SH-SY5Y (cell line): ENCODE data around the gene CYBA.

Experiments
- GATA2 ChIP-seq: IDR thresholded peaks from 2 replicates; pipeline ENCODE4 v1.6.1; 2011; ENCODE audit warnings: mild to moderate bottlenecking, low read depth, low read length
- GATA3 ChIP-seq: IDR thresholded peaks from 2 replicates; pipeline ENCODE4 v1.6.1; 2011; ENCODE audit warnings: low read depth, mild to moderate bottlenecking, low read length, moderate library complexity

Gene CYBA

DNA sequence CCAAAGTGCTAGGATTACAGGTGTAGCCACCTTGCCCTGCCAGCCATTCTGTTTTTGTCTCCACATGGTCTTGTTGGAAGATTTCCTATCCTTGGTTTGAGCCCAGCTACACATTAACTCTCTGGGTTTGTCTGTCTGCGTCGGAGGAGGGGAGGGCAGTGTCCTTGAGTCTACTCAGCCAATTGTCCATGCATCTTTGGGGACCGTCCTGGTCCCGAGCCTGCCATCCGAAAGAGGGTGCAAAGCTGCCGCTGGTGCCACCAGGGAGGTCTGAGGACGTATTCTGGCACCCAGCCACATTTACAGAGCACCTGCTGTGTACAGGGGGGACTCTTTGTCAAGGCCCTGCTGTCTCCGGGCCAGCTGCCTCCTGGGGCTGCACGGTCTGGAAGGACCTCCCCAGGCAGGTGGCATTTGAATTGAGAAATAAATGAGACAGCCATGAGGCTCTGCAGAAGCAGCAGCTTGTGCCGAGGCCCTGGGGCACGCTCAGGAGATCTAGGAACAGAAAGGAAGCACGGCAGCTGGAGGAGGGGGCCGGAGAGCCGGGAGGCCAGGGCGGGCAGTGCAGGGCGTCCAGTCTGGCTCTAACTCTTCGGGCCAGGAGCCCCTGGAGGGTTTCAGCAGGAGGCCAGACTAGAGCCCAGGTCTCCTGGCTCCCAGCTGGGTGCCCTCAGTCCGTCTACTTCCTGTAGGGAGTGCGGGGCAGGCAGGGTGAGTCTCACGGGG is 1.5 kb downstream of the CYBA start:
- TF ChIP-seq GATA3 = no peak
- no peak for TF ChIP-seq GATA2

DNA sequence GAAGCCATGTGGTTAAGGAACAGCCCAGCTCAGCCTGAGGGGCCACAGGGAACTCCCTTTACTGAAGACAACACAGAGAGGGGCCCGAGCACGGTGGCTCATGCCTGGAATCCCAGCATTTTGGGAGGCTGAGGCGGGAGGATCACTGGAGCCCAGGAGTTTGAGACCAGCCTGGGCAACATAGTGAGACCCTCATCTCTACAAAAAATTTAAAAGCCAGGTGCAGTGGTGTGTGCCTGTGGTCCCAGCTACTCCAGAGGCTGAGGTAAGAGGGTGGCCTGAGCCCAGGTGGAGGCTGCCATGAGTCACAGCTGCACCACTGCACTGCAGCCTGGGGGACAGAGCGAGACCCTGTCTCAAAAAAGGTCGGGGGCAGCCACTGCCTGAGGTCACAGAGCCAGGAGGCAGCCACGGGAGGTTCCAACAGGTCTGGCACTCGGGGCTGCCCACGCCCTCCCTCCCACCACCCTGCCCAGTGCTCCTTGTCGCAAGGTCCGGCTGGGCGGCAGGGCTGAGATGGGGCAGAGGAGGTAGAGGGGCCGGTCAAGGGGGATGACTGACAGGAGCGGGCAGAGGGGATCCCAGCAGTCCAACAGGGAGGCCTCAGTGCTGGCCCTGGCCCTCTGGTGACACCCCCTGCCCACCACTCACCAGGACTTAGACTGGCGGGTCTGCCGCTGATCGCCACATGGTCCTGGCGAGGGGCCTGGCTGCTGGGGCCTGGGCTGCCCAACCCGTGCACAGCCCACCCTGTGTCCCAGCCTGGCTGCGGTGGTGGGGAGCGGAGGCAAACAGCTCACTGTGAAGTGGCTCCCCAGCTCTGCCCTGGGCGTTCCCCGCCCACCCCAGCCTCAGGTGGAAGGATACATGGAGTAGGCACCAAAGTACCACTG is 3.4 kb downstream of the CYBA start:
- TF ChIP-seq GATA3 (no peak), GATA2 (no peak)

DNA sequence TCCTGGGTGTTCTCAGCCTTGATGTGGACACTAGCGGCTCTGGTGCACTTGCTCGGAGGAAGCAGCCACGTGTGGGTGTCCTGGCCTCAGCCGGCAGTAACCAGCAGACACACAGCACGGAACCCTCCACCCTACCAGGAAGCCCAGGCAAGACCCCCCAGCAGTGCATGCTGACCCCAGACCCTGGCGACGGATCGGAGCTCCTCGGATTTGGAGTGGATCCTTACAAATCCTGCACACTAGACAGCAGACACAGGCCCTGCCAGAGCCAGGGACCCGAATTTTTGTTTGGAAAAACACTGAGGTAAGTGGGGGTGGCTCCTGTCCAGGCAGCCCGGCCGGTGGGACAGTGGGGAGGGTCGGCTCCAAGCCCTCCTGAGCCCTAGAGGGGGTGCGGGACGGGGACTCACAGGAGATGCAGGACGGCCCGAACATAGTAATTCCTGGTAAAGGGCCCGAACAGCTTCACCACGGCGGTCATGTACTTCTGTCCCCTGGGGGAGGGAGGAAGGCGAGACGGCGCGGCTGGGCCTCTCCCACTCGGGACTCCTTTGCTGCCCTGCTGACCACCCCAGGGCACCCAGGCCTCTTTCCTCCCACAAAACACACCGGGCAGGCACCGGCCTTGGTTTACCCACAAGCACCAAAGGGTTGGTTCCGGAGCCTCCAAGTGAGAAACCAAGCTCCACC is 4.4 kb downstream of the CYBA start:
- no peak for TF ChIP-seq GATA2
- no peak for TF ChIP-seq GATA3

DNA sequence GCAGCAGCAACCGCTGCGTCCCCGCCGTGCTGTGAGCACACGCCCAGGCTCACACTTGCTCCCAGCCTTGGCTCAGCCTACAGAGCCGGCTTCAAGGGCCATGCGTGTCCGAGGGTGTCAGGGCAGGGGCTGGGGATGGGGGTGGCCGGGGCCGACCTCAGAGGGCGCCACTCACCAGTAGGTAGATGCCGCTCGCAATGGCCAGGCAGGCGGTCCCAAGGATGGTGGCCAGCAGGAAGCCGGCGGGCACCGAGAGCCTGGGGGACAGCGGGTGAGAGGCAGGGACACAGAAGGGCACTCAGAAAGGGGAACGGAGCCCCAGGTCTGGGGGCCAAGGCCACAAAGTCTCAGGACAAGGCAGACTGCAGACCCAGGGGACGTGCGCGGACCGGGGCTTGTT is 4.9 kb downstream of the CYBA start:
- TF ChIP-seq GATA2 (no peak), GATA3 (no peak)

DNA sequence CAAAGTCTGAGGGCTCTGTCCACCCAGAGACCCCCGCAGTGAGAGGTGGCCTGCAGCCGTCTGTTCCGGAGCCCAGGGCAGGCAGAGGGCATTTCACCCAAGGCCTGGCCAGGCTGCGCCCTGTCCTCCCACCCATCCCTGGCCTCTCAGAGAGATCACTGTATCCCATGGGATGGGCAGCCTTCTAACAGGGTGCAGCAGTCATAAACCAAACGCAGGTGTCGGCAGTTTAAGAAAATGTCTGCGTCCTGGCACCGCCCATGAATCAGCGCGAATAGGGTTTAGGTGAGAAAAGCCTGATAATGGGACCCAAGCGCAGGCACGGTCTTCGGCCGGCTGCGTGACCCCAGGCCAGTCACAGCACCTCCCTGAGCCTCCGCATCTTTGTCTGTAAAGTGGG is 5.4 kb downstream of the CYBA start:
- TF ChIP-seq GATA3 = no peak
- no peak for TF ChIP-seq GATA2

DNA sequence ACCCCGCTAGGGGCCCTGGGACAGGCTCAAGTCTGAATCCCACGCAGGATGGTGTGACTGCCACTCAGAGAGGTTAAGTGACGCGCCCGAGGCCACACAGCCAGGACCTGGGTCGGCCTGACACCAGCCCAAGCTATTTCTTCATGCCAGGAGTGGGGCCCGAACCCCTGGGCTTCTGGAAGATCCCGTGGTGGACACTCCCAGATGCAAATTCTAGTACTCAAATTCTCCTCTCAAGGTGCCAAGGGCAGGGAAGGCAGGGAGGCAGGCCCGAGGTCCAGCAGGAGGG is 7.3 kb downstream of the CYBA start:
- TF ChIP-seq GATA3 = no peak
- TF ChIP-seq GATA2 = no peak

DNA sequence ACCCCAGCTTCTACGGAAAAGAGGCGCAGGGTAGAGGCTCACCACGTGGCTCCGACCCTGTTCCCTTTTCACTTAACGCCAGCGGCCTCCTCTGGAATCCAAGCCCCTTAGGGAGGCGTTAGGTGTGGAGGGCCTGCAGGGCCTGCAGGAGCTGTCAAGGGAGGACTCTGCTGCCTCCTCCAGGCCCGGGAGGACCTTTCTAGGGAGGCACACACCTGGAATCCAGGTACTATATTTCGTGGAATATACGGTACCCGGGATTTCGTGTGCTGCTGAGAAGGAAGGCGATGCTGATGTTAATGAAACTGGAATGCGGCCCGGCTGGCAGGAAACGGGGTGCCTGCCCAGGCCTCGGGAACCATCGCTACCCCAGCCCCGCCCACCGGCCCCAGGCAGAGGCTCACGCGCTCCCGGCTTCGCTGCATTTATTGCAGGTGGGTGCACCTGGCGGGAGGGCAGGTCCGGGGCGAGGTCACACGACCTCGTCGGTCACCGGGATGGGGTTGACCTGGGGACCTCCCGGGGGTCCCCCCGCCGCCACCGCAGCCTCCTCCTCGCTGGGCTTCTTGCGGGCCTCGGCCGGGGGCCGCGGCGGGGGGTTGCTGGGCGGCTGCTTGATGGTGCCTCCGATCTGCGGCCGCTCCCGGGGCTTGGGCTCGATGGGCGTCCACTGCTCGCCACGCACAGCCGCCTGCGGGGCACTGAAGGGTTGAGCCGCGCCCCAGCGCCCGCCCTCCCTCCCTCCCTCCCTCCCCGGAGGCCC is 7.8 kb downstream of the CYBA start:
- TF ChIP-seq GATA2 = no peak
- TF ChIP-seq GATA3 = no peak

DNA sequence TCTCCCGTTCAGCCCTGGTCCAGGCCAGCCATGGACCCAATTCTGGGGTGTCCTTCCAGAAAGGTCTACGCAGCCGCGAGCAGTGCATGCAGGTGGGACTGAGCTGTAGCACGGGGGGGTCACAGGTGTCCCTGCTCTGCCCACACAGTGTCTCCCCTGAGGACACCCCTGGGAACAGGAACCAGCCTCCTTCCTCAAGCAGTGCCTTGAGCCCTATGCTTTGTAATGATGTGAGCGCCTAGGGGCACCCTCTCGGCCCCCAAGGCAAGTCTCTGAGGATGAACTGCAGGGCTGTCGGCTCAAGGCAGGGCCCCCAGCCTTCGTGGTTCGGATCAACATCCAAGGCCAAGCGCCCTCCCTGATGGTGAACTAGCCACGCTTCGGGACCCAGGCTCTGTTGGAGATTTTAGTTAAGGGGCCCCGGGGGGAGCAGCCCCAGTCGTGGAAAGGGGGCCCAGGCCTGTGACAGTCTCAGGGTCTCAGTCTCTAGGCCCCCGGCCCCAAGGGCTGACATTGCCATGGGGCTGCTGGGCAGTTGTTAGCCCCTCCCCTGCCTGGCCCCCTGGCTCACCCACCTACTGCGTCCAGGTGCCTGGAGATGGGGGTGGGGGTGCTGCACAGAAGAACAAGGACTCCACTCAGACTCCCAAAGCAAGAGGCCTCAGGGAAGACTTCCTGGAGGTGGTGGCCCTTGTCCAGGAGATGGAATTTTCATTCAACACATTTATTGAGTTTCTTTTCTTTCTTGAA is 10.2 kb downstream of the CYBA start:
- TF ChIP-seq GATA2 = no peak
- no peak for TF ChIP-seq GATA3

DNA sequence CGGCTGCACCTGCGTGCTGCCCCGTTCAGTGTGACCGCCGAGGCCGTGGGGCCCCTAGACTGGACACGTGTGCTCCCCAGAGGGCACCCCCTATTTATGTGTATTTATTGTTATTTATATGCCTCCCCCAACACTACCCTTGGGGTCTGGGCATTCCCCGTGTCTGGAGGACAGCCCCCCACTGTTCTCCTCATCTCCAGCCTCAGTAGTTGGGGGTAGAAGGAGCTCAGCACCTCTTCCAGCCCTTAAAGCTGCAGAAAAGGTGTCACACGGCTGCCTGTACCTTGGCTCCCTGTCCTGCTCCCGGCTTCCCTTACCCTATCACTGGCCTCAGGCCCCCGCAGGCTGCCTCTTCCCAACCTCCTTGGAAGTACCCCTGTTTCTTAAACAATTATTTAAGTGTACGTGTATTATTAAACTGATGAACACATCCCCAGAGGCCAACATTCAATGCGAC is 10.8 kb downstream of the CYBA start:
- no peak for TF ChIP-seq GATA2

DNA sequence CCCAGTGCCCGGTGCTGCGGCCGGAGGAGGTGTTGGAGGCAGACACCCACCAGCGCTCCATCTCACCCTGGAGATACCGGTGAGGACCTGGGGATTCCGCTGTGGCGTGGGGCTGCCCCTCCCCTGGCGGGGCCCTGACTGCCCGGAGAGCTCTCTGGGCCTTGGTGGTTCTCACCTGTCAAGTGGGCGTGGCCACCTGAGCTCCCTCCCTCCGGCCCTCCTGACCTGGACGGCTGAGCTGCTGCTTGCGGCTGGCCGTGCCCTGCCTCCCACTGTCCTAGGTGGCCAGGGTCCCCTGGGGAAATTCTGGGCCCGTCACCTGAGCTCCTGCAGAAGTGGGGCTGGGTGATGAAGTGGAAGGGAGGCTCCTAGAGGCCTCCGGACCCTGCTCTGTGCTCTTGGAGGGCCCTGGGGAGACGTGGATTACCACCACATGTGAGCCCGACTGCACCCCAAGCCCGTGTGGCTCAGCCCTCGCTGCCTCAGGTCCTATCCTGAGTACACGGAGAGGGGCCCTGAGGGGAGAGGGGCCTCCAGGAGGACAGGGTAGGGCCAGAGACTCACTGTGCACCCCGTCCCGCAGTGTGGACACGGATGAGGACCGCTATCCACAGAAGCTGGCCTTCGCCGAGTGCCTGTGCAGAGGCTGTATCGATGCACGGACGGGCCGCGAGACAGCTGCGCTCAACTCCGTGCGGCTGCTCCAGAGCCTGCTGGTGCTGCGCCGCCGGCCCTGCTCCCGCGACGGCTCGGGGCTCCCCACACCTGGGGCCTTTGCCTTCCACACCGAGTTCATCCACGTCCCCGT is 11.4 kb downstream of the CYBA start:
- TF ChIP-seq GATA2 (no peak), GATA3 (no peak)

DNA sequence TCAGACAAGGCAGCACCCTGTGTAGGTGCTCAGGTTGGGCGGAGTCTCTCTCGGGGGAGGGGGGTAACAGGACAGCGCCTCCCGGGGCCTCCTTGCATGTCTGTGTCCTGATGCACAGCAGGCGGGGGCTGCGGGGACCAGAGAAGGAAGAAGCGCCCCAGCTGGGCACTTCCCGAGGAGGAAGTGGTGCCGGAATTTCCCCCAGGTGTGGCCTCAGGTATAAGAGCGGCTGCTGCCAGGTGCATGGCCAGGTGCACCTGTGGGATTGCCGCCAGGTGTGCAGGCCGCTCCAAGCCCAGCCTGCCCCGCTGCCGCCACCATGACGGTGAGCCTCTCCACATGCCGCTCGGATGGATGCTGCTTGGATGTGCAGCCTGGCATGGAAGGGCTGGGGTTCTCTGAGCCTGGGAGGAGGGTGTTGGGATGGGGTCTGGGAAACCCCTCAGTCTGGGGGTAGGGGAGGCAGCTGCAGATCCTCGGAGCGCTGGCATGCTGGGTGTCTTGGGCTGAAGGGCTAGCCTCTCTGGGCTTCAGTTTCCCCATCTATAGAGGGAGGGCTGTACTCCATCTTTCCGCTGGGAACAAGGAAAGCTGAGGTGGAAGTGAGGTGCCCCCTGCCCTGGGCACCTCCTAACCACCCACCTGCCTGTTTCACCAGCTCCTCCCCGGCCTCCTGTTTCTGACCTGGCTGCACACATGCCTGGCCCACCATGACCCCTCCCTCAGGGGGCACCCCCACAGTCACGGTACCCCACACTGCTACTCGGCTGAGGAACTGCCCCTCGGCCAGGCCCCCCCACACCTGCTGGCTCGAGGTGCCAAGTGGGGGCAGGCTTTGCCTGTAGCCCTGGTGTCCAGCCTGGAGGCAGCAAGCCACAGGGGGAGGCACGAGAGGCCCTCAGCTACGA is 12.3 kb downstream of the CYBA start, which contains the start of gene IL17C:
Gene IL17C (plus strand): TSS at position 250 of the 908 bp plus-strand sequence. CDS start 70 bp downstream, at position 320.
- TF ChIP-seq GATA3 = no peak
- TF ChIP-seq GATA2 = no peak
